Testis (tissue), 2 donors: ENCODE data around the gene OR11H12.
"Not testable (repeated sequence)": the region's sequence is repeated elsewhere in the genome, so short reads cannot be mapped to it uniquely, and the experiment has no call there.

Experiments
- POLR2A ChIP-seq: fragments of 450-650 bp; IDR thresholded peaks from one replicate; pipeline ENCODE4 v1.6.1; 2017; ENCODE audit warnings: antibody characterized with exemption, mild to moderate bottlenecking, moderate library complexity
- TF ChIP-seq, protein P1 (sequence below), 3 experiments: fragments of 450-650 bp in 2 of 3; fragments of 200-600 bp in 1 of 3; sonication (generic) in 1 of 3; IDR thresholded peaks; one replicate each; pipeline ENCODE4 v1.5.1; 2016 to 2019; ENCODE audit warnings: antibody characterized with exemption in 3 of 3, mild to moderate bottlenecking in 2 of 3, moderate library complexity in 1 of 3

DNA sequence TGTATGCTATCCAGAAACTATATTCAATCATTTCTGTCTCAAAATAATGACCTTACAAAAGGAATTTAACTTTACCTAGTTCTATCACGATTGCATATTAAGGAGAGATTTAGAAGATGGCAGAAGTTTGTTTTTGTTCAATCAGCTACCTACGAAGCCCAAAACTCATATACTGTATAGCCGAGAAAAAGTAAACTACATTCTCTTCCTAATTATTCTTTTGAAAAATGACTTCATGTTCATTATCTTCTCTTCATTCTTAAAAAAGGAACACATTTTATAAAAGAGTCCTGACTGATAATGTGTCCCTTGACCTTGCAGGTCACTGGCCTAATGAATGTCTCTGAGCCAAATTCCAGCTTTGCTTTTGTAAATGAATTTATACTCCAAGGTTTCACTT, at the start of gene OR11H12:
- TF ChIP-seq, protein P1, sequence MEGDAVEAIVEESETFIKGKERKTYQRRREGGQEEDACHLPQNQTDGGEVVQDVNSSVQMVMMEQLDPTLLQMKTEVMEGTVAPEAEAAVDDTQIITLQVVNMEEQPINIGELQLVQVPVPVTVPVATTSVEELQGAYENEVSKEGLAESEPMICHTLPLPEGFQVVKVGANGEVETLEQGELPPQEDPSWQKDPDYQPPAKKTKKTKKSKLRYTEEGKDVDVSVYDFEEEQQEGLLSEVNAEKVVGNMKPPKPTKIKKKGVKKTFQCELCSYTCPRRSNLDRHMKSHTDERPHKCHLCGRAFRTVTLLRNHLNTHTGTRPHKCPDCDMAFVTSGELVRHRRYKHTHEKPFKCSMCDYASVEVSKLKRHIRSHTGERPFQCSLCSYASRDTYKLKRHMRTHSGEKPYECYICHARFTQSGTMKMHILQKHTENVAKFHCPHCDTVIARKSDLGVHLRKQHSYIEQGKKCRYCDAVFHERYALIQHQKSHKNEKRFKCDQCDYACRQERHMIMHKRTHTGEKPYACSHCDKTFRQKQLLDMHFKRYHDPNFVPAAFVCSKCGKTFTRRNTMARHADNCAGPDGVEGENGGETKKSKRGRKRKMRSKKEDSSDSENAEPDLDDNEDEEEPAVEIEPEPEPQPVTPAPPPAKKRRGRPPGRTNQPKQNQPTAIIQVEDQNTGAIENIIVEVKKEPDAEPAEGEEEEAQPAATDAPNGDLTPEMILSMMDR (IDR thresholded peaks at IDR 0.05): not testable (repeated sequence)
- TF ChIP-seq POLR2A: not testable (repeated sequence)
